CD8-positive, alpha-beta memory T cell (primary cell): ENCODE data around the gene CCDC120. TPM values are rescaled to one million over a fixed set of nuclear protein-coding genes. Genes with fewer than 3 reads are reported as not detected.
A peak's percentile ranks its signal among the peaks of the same experiment; 100 is the strongest.

Experiments
- CTCF ChIA-PET: fragments of 350-600 bp; sonication (Branson Sonifier 250); formaldehyde crosslinking; loops from one replicate; lab custom pipeline; 2021; ENCODE audit warnings: antibody characterized with exemption; lab: Charles Lee
- POLR2A ChIA-PET: fragments of 350-600 bp; sonication (Branson Sonifier 250); formaldehyde crosslinking; loops from one replicate; lab custom pipeline; 2021; ENCODE audit warnings: antibody characterized with exemption; lab: Charles Lee
- DNase-seq, 5 donors: peaks; one replicate each; pipeline versions ENCODE4 v3.0.0 to v3.0.0-alpha.2; 2020 to 2022; ENCODE audit warnings: mixed read lengths in 1 of 5
- H3K27ac ChIP-seq: one replicate; pipeline ENCODE4 v1.7.0; 2013; ENCODE audit warnings: low read depth, mild to moderate bottlenecking, low read length, moderate library complexity
- H3K27me3 ChIP-seq: 2 replicates; pipeline ENCODE4 v1.7.0; 2013; ENCODE audit warnings: low read length, mild to moderate bottlenecking; ENCODE audit not compliant: insufficient read depth, poor library complexity, severe bottlenecking
- H3K36me3 ChIP-seq: 2 replicates; pipeline ENCODE4 v1.7.0; 2013; ENCODE audit warnings: mild to moderate bottlenecking, low read length, moderate library complexity; ENCODE audit not compliant: insufficient read depth
- H3K4me1 ChIP-seq: 2 replicates; pipeline ENCODE4 v1.7.0; 2013; ENCODE audit warnings: mild to moderate bottlenecking, low read length, moderate library complexity; ENCODE audit not compliant: insufficient read depth
- H3K4me3 ChIP-seq: 2 replicates; pipeline ENCODE4 v1.7.0; 2013; ENCODE audit warnings: mild to moderate bottlenecking, low read length
- H3K9me3 ChIP-seq: 2 replicates; pipeline ENCODE4 v1.7.0; 2013; ENCODE audit warnings: mild to moderate bottlenecking, low read length
- H3K27ac Mint-ChIP-seq, 8 donors: one replicate each; pipeline ENCODE4 v1.8.0; 2020 to 2021; ENCODE audit warnings: mixed read lengths in 8 of 8, mild to moderate bottlenecking in 6 of 8, inconsistent platforms in 3 of 8, moderate library complexity in 3 of 8
- H3K27me3 Mint-ChIP-seq, 2 donors: one replicate each; pipeline ENCODE4 v1.8.0; 2020 to 2021; ENCODE audit warnings: mixed read lengths in 2 of 2, mild to moderate bottlenecking in 1 of 2, moderate library complexity in 1 of 2
- H3K36me3 Mint-ChIP-seq, 3 donors: one replicate each; pipeline ENCODE4 v1.8.0; 2020 to 2021; ENCODE audit warnings: mixed read lengths in 3 of 3, inconsistent platforms in 1 of 3, mild to moderate bottlenecking in 1 of 3
- H3K4me1 Mint-ChIP-seq, 3 donors: one replicate each; pipeline ENCODE4 v1.8.0; 2020 to 2021; ENCODE audit warnings: mixed read lengths in 3 of 3, inconsistent platforms in 1 of 3, mild to moderate bottlenecking in 1 of 3
- H3K4me3 Mint-ChIP-seq, 7 donors: one replicate each; pipeline ENCODE4 v1.8.0; 2020 to 2021; ENCODE audit warnings: mixed read lengths in 7 of 7, mild to moderate bottlenecking in 6 of 7, moderate library complexity in 4 of 7, inconsistent platforms in 2 of 7
- H3K9me3 Mint-ChIP-seq, 5 donors: one replicate each; pipeline ENCODE4 v1.8.0; 2020 to 2022; ENCODE audit warnings: mixed read lengths in 5 of 5, mild to moderate bottlenecking in 3 of 5, moderate library complexity in 2 of 5, inconsistent platforms in 1 of 5
- polyA plus RNA-seq: library from polyadenylated mRNA; unstranded; fragments of 300-500 nt; fragmentation: Illumina TruSeq; gene quantifications from one replicate; pipeline ENCODE4 v1.2.3, GENCODE V29; 2021
- total RNA-seq, 2 experiments: library from RNA; stranded (reverse); gene quantifications; one replicate each; pipeline ENCODE4 v1.2.3, GENCODE V29; 2021

CCDC120 gene
- total and polyA plus RNA-seq, 3 experiments from 2014 or later = 1.5 to 5.4 (median 5.1) TPM

DNA sequence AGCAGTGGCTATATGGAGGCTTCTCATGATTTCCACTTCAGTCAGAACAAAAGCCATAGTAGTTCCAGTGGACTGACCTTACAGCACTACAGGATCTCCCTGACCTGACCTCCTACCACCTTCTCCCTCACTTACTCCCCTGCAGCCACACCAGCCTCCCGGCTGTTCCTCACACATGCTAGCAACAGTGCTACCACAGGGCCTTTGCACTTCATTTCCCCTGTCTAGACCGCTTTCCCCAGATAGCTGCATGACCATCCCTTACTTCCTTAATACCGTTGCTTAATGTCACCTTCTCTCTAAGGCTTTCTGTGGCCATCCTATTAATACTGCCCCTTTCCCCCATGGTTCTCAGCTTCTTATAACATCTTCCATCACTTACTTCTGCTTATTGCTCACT, 51.6 kb downstream of the CCDC120 start:
- no peaks in the 10 kb centered on the region for H3K9me3 ChIP-seq
- no peaks in the 10 kb centered on the region for H3K27me3 ChIP-seq
- DNase-seq = no peak
- H3K4me1 Mint-ChIP-seq = no peaks in the 10 kb centered on the region
- ChIA-PET POLR2A (no interaction called here), CTCF (interaction anchor here (1.4 kb wide), 1 partner anchor 10 kb away, joined by 4 read pairs; no protein-coding TSS in a partner anchor)
- H3K27me3 Mint-ChIP-seq = peaks cover 0 to 2% of the 10 kb centered on the region in 2 donors
- H3K4me3 Mint-ChIP-seq = no peak overlapping the region
- no peak overlapping the region for H3K27ac ChIP-seq
- H3K36me3 ChIP-seq = peaks cover 3% of the 10 kb centered on the region
- no peaks in the 10 kb centered on the region for H3K4me1 ChIP-seq
- H3K36me3 Mint-ChIP-seq = peaks cover 2 to 51% (median 5%) of the 10 kb centered on the region in 3 donors
- no peak overlapping the region for H3K4me3 ChIP-seq
- H3K9me3 Mint-ChIP-seq = no peaks in the 10 kb centered on the region
- no peak overlapping the region for H3K27ac Mint-ChIP-seq

DNA sequence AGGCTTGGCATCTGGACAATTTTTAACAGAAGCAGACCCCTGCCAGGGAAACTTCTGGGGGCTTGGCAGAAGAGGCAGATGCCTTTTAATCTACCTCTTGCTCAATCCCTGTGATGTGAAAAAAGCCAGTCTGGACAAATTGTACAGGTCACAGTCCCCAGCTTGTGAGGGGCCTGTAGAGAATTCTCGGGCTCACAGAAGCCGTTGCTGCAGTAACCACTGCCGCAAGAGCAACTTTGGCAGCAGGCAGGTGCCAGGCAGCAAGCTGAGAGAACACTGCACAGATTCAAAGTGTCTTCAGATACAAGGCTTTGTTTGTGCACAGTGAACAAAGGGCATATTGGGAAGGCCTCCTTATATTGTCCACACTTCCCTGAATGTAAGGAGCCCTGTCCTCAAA, 53.0 kb downstream of the CCDC120 start:
- H3K4me3 ChIP-seq = no peak overlapping the region
- POLR2A ChIA-PET = no interaction called here
- H3K4me1 Mint-ChIP-seq = peaks cover 5 to 11% (median 9%) of the 10 kb centered on the region in 3 donors
- H3K27ac ChIP-seq = no peak overlapping the region
- no peaks in the 10 kb centered on the region for H3K9me3 ChIP-seq
- no peak for DNase-seq
- no peaks in the 10 kb centered on the region for H3K9me3 Mint-ChIP-seq
- CTCF ChIA-PET = no interaction called here
- H3K36me3 Mint-ChIP-seq = peaks cover 2 to 59% (median 5%) of the 10 kb centered on the region in 3 donors
- peak overlapping the region in 1 of 7 donors; percentile 50 for H3K4me3 Mint-ChIP-seq
- H3K27me3 ChIP-seq = no peaks in the 10 kb centered on the region
- H3K27ac Mint-ChIP-seq = no peak overlapping the region
- H3K4me1 ChIP-seq = peaks cover 7% of the 10 kb centered on the region
- peaks cover 3% of the 10 kb centered on the region for H3K36me3 ChIP-seq
- no peaks in the 10 kb centered on the region for H3K27me3 Mint-ChIP-seq

DNA sequence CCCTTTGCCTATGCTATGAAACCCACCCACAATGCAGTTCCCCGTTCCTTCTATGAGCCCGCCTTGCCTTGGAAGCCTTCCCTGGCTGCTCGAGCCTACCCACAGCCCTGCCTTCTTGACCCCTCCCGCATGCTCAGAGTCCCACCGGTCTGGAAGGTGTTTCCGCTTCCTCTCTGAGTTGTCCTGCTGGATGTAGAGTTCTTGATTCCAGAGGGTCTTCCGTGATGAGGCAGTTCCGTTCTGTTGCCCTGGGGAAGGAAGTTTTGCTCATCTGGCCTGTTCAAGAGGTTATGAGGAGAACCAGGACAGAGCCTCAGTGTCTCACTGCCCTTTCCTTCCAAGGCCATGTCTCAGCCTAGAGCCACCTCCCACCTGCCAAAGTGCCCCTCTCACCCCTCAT, 57.3 kb downstream of the CCDC120 start:
- ChIA-PET POLR2A (no interaction called here), CTCF (no interaction called here)
- H3K4me1 ChIP-seq = peaks cover 16% of the 10 kb centered on the region
- Mint-ChIP-seq H3K36me3 (peaks cover 1 to 66% (median 5%) of the 10 kb centered on the region in 3 donors), H3K27ac (peak overlapping the region in 2 of 8 donors; percentile 11 to 36), H3K9me3 (no peaks in the 10 kb centered on the region), H3K4me1 (peaks cover 20 to 28% (median 21%) of the 10 kb centered on the region in 3 donors), H3K27me3 (no peaks in the 10 kb centered on the region), H3K4me3 (peak overlapping the region in 2 of 7 donors; percentile 42 to 84)
- no peaks in the 10 kb centered on the region for H3K9me3 ChIP-seq
- H3K4me3 ChIP-seq = no peak overlapping the region
- no peak overlapping the region for H3K27ac ChIP-seq
- H3K36me3 ChIP-seq = peaks cover 3% of the 10 kb centered on the region
- DNase-seq = no peak
- H3K27me3 ChIP-seq = no peaks in the 10 kb centered on the region

DNA sequence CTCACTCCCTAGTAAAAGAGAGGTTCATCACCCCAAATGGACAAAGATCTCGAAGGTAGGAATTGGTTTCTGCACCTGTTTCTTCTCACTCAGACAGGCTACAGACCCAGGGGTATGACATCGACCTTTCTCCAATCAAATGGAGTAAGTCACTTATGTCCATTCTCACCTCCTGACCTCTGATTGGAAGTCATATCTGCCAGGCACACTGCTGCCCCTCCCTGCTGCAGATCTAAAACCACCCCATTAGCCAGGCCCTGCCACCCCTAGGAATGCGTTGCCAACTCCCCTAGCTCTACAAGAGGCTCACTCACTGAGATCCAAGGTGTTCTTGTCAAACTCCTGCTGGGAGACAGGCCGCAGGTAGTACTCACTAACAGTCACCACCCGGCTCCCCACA, 57.9 kb downstream of the CCDC120 start:
- Histone ChIP-seq H3K27ac (no peak overlapping the region), H3K27me3 (no peaks in the 10 kb centered on the region), H3K9me3 (no peaks in the 10 kb centered on the region), H3K4me3 (no peak overlapping the region), H3K36me3 (peaks cover 3% of the 10 kb centered on the region), H3K4me1 (peaks cover 16% of the 10 kb centered on the region)
- H3K36me3 Mint-ChIP-seq = peaks cover 1 to 69% (median 5%) of the 10 kb centered on the region in 3 donors
- peaks cover 20 to 32% (median 21%) of the 10 kb centered on the region in 3 donors for H3K4me1 Mint-ChIP-seq
- peak overlapping the region; percentile 42 to 87 (median 69) for H3K4me3 Mint-ChIP-seq
- peaks cover 0 to 1% of the 10 kb centered on the region in 2 donors for H3K27me3 Mint-ChIP-seq
- POLR2A ChIA-PET = no interaction called here
- CTCF ChIA-PET = no interaction called here
- no peaks in the 10 kb centered on the region for H3K9me3 Mint-ChIP-seq
- H3K27ac Mint-ChIP-seq = peak overlapping the region in 3 of 8 donors; percentile 11 to 94 (median 58)
- no peak for DNase-seq

DNA sequence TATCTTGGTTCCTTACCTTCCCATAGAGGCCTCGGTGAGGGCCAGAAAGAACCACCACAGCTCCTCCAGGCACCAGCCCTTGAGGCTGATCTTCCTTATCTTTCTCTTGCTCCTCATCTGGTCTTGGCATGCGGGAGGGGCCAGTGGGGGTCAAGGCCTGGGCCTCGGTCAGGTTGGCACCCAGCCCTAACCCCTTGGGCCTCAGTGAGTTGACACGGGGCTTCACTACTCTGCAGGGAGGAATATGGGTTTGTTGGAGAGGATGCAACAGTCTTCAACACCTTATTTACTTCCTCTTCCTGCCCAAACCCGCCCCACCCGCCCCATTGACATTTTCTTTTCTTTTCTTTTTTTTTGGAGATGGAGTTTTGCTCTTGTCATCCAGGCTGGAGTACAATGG, 58.8 kb downstream of the CCDC120 start:
- peaks cover 16% of the 10 kb centered on the region for H3K4me1 ChIP-seq
- H3K36me3 Mint-ChIP-seq = peaks cover 0 to 66% (median 1%) of the 10 kb centered on the region in 3 donors
- peaks cover 3% of the 10 kb centered on the region for H3K36me3 ChIP-seq
- H3K4me1 Mint-ChIP-seq = peaks cover 23 to 39% (median 24%) of the 10 kb centered on the region in 3 donors
- DNase-seq = no peak
- H3K27ac Mint-ChIP-seq = peak overlapping the region; percentile 62 to 98 (median 92)
- CTCF ChIA-PET = no interaction called here
- POLR2A ChIA-PET = no interaction called here
- H3K27me3 Mint-ChIP-seq = peaks cover 0 to 1% of the 10 kb centered on the region in 2 donors
- no peaks in the 10 kb centered on the region for H3K27me3 ChIP-seq
- H3K27ac ChIP-seq = no peak overlapping the region
- peak overlapping the region; percentile 70 to 93 (median 86) for H3K4me3 Mint-ChIP-seq
- H3K9me3 Mint-ChIP-seq = no peaks in the 10 kb centered on the region
- H3K9me3 ChIP-seq = no peaks in the 10 kb centered on the region
- peak overlapping the region; percentile 34 for H3K4me3 ChIP-seq

Other genes starting within 250 kb of the CCDC120 start
- under 1 TPM in 1 of 2 experiments, not detected in 1; 0.18 TPM for gene ERAS, start 232.5 kb upstream of the CCDC120 start, total RNA-seq
- gene ERAS, start 232.5 kb upstream of the CCDC120 start, polyA plus RNA-seq = not detected
- gene PCSK1N, start 223.4 kb upstream of the CCDC120 start, total RNA-seq = 1 to 10 TPM; 2.3 to 3.2 TPM
- gene PCSK1N, start 223.4 kb upstream of the CCDC120 start, polyA plus RNA-seq = 11.1 TPM
- 10 to 100 TPM; 87.5 to 93.6 TPM for gene TIMM17B, start 161.2 kb upstream of the CCDC120 start, total RNA-seq
- gene TIMM17B, start 161.2 kb upstream of the CCDC120 start, polyA plus RNA-seq = 68.5 TPM
- gene PQBP1, start 161.1 kb upstream of the CCDC120 start, total RNA-seq = 100 to 1,000 TPM; 101 to 106 TPM
- gene PQBP1, start 161.1 kb upstream of the CCDC120 start, polyA plus RNA-seq = 83.5 TPM
- gene SLC35A2, start 147.4 kb upstream of the CCDC120 start, total RNA-seq = 10 to 100 TPM; 27.1 to 27.2 TPM
- 13.2 TPM for gene SLC35A2, start 147.4 kb upstream of the CCDC120 start, polyA plus RNA-seq
- 100 to 1,000 TPM; 269 to 273 TPM for gene PIM2, start 140.0 kb upstream of the CCDC120 start, total RNA-seq
- 212 TPM for gene PIM2, start 140.0 kb upstream of the CCDC120 start, polyA plus RNA-seq
- 10 to 100 TPM; 67.3 to 69.1 TPM for gene OTUD5, start 101.4 kb upstream of the CCDC120 start, total RNA-seq
- 47.5 TPM for gene OTUD5, start 101.4 kb upstream of the CCDC120 start, polyA plus RNA-seq
- 1 to 10 TPM in 1 of 2 experiments, under 1 TPM in 1; 0.72 to 1.1 TPM for gene KCND1, start 87.2 kb upstream of the CCDC120 start, total RNA-seq
- gene KCND1, start 87.2 kb upstream of the CCDC120 start, polyA plus RNA-seq = 0.06 TPM
- 10 to 100 TPM; 56.8 to 57.7 TPM for gene GRIPAP1, start 56.7 kb upstream of the CCDC120 start, total RNA-seq
- gene GRIPAP1, start 56.7 kb upstream of the CCDC120 start, polyA plus RNA-seq = 21.2 TPM
- 10 to 100 TPM; 32.4 to 35.4 TPM for gene TFE3, start 15.6 kb upstream of the CCDC120 start, total RNA-seq
- 7.7 TPM for gene TFE3, start 15.6 kb upstream of the CCDC120 start, polyA plus RNA-seq
- gene PRAF2, start 15.0 kb downstream of the CCDC120 start, total RNA-seq = 10 to 100 TPM; 13.1 to 14.5 TPM
- gene PRAF2, start 15.0 kb downstream of the CCDC120 start, polyA plus RNA-seq = 62.6 TPM
- 10 to 100 TPM; 41.4 to 46.2 TPM for gene WDR45, start 20.9 kb downstream of the CCDC120 start, total RNA-seq
- 56.9 TPM for gene WDR45, start 20.9 kb downstream of the CCDC120 start, polyA plus RNA-seq
- gene GPKOW, start 64.7 kb downstream of the CCDC120 start, total RNA-seq = 10 to 100 TPM; 20.4 to 23.3 TPM
- 31.8 TPM for gene GPKOW, start 64.7 kb downstream of the CCDC120 start, polyA plus RNA-seq
- gene MAGIX, start 103.8 kb downstream of the CCDC120 start, total RNA-seq = 1 to 10 TPM; 1.4 TPM
- gene MAGIX, start 103.8 kb downstream of the CCDC120 start, polyA plus RNA-seq = 0.25 TPM
- gene PLP2, start 112.9 kb downstream of the CCDC120 start, total RNA-seq = 10 to 100 TPM; 95.2 to 98.1 TPM
- gene PLP2, start 112.9 kb downstream of the CCDC120 start, polyA plus RNA-seq = 160 TPM
- 10 to 100 TPM; 13.3 to 13.5 TPM for gene PRICKLE3, start 127.4 kb downstream of the CCDC120 start, total RNA-seq
- 3.0 TPM for gene PRICKLE3, start 127.4 kb downstream of the CCDC120 start, polyA plus RNA-seq
- 1 to 10 TPM; 1.9 to 2.5 TPM for gene SYP, start 141.2 kb downstream of the CCDC120 start, total RNA-seq
- gene SYP, start 141.2 kb downstream of the CCDC120 start, polyA plus RNA-seq = 0.25 TPM
- gene CACNA1F, start 174.3 kb downstream of the CCDC120 start, total RNA-seq = under 1 TPM; 0.24 to 0.61 TPM
- gene CACNA1F, start 174.3 kb downstream of the CCDC120 start, polyA plus RNA-seq = not detected
- gene CCDC22, start 176.5 kb downstream of the CCDC120 start, total RNA-seq = 10 to 100 TPM; 22.7 to 24.8 TPM
- gene CCDC22, start 176.5 kb downstream of the CCDC120 start, polyA plus RNA-seq = 30.7 TPM
- 10 to 100 TPM; 10.5 to 11.2 TPM for gene FOXP3, start 205.7 kb downstream of the CCDC120 start, total RNA-seq
- gene FOXP3, start 205.7 kb downstream of the CCDC120 start, polyA plus RNA-seq = 1.6 TPM
- 1 to 10 TPM; 4.5 to 6.0 TPM for gene PPP1R3F, start 210.8 kb downstream of the CCDC120 start, total RNA-seq
- gene PPP1R3F, start 210.8 kb downstream of the CCDC120 start, polyA plus RNA-seq = 8.1 TPM
- gene GAGE10, start 244.6 kb downstream of the CCDC120 start, total RNA-seq = not detected
- not detected for gene GAGE10, start 244.6 kb downstream of the CCDC120 start, polyA plus RNA-seq